ENCODE results near the gene REPIN1. TPM values are rescaled to one million over a fixed set of nuclear protein-coding genes. Genes with fewer than 3 reads are reported as not detected.

Gene REPIN1
- total and polyA plus RNA-seq, 9 of the 15 experiments (the other 6 are each of a cell fraction or from before 2014, with no cell fraction given), result 8.1 to 283 (median 94.3) TPM

DNA sequence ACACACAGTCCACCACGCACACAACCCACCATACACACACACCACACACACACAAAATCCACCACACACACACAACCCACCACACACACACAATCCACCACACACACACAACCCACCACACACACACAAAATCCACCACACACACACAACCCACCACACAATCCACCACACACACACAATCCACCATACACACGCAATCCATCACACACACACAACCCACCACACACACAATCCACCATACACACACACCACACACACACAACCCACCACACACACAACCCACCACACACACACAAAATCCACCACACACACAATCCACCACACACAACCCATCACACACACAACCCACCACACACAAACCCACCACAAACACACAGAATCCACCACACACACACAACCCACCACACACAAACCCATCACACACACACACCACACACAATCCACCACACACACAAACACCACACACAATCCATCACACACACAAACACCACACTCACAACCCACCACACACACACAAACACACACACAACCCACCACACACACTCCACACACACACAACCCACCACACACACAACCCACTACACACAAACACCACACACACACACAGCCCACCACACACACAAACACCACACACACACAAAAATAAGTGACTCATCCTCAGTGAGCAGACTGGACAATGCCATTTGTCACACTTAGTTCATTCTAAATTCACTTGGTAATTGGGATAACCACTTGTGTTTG lies 8.8 kb upstream of the REPIN1 start (continued):
- TF ChIP-seq MECOM (CRISPR knock-in tag; IDR thresholded peaks at IDR 0.05) (no peak), MAFG (tag; conservative IDR thresholded peaks at IDR 0.05) (no peak), WHSC1 (IDR thresholded peaks at IDR 0.05; ENCODE audit: low read length) (no peak), NCOA1 (IDR thresholded peaks at IDR 0.05; ENCODE audit: low read depth) (no peak), TCF7L2 (IDR thresholded peaks at IDR 0.05; ENCODE audit: low read depth, low read length) (no peak), PTTG1 (tag; IDR thresholded peaks at IDR 0.05; ENCODE audit: low read depth) (no peak), HSF4 (CRISPR knock-in tag; IDR thresholded peaks at IDR 0.05; ENCODE audit: borderline replicate concordance) (no peak), SMC3 (conservative IDR thresholded peaks at IDR 0.05; ENCODE audit: insufficient read depth, low read depth, low read length) (no peak), ZBTB1 (CRISPR knock-in tag; IDR thresholded peaks at IDR 0.05; ENCODE audit: borderline replicate concordance, low read depth) (no peak), FUS (optimal IDR thresholded peaks at IDR 0.05; ENCODE audit: low read depth, low read length) (no peak)
- TF ChIP-seq, protein P1, sequence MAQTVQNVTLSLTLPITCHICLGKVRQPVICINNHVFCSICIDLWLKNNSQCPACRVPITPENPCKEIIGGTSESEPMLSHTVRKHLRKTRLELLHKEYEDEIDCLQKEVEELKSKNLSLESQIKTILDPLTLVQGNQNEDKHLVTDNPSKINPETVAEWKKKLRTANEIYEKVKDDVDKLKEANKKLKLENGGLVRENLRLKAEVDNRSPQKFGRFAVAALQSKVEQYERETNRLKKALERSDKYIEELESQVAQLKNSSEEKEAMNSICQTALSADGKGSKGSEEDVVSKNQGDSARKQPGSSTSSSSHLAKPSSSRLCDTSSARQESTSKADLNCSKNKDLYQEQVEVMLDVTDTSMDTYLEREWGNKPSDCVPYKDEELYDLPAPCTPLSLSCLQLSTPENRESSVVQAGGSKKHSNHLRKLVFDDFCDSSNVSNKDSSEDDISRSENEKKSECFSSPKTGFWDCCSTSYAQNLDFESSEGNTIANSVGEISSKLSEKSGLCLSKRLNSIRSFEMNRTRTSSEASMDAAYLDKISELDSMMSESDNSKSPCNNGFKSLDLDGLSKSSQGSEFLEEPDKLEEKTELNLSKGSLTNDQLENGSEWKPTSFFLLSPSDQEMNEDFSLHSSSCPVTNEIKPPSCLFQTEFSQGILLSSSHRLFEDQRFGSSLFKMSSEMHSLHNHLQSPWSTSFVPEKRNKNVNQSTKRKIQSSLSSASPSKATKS (CRISPR knock-in tag; IDR thresholded peaks at IDR 0.05), result no peak
- TF ChIP-seq, protein P2, sequence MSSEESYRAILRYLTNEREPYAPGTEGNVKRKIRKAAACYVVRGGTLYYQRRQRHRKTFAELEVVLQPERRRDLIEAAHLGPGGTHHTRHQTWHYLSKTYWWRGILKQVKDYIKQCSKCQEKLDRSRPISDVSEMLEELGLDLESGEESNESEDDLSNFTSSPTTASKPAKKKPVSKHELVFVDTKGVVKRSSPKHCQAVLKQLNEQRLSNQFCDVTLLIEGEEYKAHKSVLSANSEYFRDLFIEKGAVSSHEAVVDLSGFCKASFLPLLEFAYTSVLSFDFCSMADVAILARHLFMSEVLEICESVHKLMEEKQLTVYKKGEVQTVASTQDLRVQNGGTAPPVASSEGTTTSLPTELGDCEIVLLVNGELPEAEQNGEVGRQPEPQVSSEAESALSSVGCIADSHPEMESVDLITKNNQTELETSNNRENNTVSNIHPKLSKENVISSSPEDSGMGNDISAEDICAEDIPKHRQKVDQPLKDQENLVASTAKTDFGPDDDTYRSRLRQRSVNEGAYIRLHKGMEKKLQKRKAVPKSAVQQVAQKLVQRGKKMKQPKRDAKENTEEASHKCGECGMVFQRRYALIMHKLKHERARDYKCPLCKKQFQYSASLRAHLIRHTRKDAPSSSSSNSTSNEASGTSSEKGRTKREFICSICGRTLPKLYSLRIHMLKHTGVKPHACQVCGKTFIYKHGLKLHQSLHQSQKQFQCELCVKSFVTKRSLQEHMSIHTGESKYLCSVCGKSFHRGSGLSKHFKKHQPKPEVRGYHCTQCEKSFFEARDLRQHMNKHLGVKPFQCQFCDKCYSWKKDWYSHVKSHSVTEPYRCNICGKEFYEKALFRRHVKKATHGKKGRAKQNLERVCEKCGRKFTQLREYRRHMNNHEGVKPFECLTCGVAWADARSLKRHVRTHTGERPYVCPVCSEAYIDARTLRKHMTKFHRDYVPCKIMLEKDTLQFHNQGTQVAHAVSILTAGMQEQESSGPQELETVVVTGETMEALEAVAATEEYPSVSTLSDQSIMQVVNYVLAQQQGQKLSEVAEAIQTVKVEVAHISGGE (CRISPR knock-in tag; IDR thresholded peaks at IDR 0.05), result no peak

Measured in K562 (cell line).